K562 (cell line): Measurements from ENCODE around the gene ACKR2. TPM values are rescaled to one million over a fixed set of nuclear protein-coding genes. Genes with fewer than 3 reads are reported as not detected.
A peak's percentile ranks its signal among the peaks of the same experiment; 100 is the strongest.

Experiments used
- ADNP ChIP-seq: fragments of 200-800 bp; sonication (Bioruptor generic); IDR thresholded peaks from 2 replicates; pipeline ENCODE4 v1.6.1; 2016; ENCODE audit warnings: missing genetic modification characterization, missing compliant biosample characterization
- BRD4 ChIP-seq: fragments of 200-600 bp; sonication (generic); IDR thresholded peaks from 2 replicates; pipeline ENCODE4 v1.6.1; 2017; ENCODE audit warnings: inconsistent platforms
- CEBPB ChIP-seq: fragments of 450-650 bp; IDR thresholded peaks from 2 replicates; pipeline ENCODE4 v1.6.1; 2016; ENCODE audit warnings: missing genetic modification characterization, missing compliant biosample characterization
- CTBP1 ChIP-seq: fragments of 450-650 bp; IDR thresholded peaks from 2 replicates; pipeline ENCODE4 v1.6.1; 2016; ENCODE audit warnings: borderline replicate concordance
- DPF2 ChIP-seq: fragments of 450-650 bp; IDR thresholded peaks from 2 replicates; pipeline ENCODE4 v1.6.1; 2016
- EHMT2 ChIP-seq: fragments of 450-650 bp; IDR thresholded peaks from 2 replicates; pipeline ENCODE4 v1.6.1; 2018; ENCODE audit warnings: antibody characterized with exemption
- FOXA3 ChIP-seq, 2 experiments: fragments of 450-650 bp in 1 of 2; sonication (generic) in 1 of 2; formaldehyde crosslinking; IDR thresholded peaks in 1 of 2; conservative IDR thresholded peaks in 1 of 2; 2 replicates each; pipeline versions ENCODE4 v1.4.0 to v1.8.0; 2020 to 2022; ENCODE audit warnings: mild to moderate bottlenecking in 2 of 2, missing genetic modification reagents in 1 of 2
- GABPB1 ChIP-seq: sonication (generic); formaldehyde crosslinking; IDR thresholded peaks from 2 replicates; pipeline ENCODE4 v1.8.0; 2022; ENCODE audit warnings: mild to moderate bottlenecking, missing genetic modification reagents
- HMG20B ChIP-seq: fragments of 250-450 bp; sonication (Bioruptor Pico); IDR thresholded peaks from 2 replicates; pipeline ENCODE4 v1.5.0; 2021; ENCODE audit warnings: mild to moderate bottlenecking
- KAT8 ChIP-seq: fragments of 450-650 bp; IDR thresholded peaks from 2 replicates; pipeline ENCODE4 v1.6.1; 2016; ENCODE audit warnings: low read depth, mild to moderate bottlenecking
- LCOR ChIP-seq: sonication (generic); formaldehyde crosslinking; IDR thresholded peaks from 2 replicates; pipeline ENCODE4 v1.8.0; 2022; ENCODE audit warnings: mild to moderate bottlenecking, missing genetic modification reagents
- NFRKB ChIP-seq: fragments of 450-650 bp; IDR thresholded peaks from 2 replicates; pipeline ENCODE4 v1.6.1; 2016; ENCODE audit warnings: low read depth
- TEAD4 ChIP-seq, 2 experiments: sonication (generic) in 1 of 2; formaldehyde crosslinking in 1 of 2; IDR thresholded peaks; 2 replicates each; pipeline versions ENCODE4 v1.6.1 to v1.8.0; 2012 to 2022; ENCODE audit warnings: borderline replicate concordance in 1 of 2, inconsistent platforms in 1 of 2, low read length in 1 of 2, mild to moderate bottlenecking in 1 of 2, missing genetic modification reagents in 1 of 2
- WHSC1 ChIP-seq: IDR thresholded peaks from one replicate; pipeline ENCODE4 v1.6.1; 2012; ENCODE audit warnings: low read length, control low read depth, inconsistent platforms
- ZNF140 ChIP-seq: fragments of 250-450 bp; sonication (Bioruptor Pico); IDR thresholded peaks from 2 replicates; pipeline ENCODE4 v1.8.0; 2021; ENCODE audit warnings: moderate library complexity, mild to moderate bottlenecking, inconsistent platforms
- polyA plus RNA-seq, 8 experiments: library from polyadenylated mRNA; depleted of rRNA in 4 of 8; stranded (reverse) in 5 of 8; unstranded in 3 of 8; fragments of >200 nt; fragmentation: Nextera tagmentation in 2 of 8; fragmentation: Illumina TruSeq in 1 of 8; extraction: Ambion mirVana in 2 of 8; extraction: Trizol in 1 of 8; gene quantifications; 2 replicates each; pipeline versions ENCODE4 v1.2.1 to v1.2.3, GENCODE V29; 2011 to 2014; ENCODE audit warnings: inconsistent platforms in 1 of 8, missing spikeins in 1 of 8
- total RNA-seq, 7 experiments: library from RNA; depleted of rRNA in 6 of 7; stranded (reverse); fragments of >200 nt in 6 of 7; fragmentation: Illumina TruSeq in 2 of 7; extraction: Trizol in 2 of 7; gene quantifications; 2 replicates each; pipeline versions ENCODE4 v1.2.1 to v1.2.3, GENCODE V29; 2011 to 2021; ENCODE audit warnings: low replicate concordance in 1 of 7
- TF ChIP-seq, protein P1 (sequence below): sonication (generic); formaldehyde crosslinking; IDR thresholded peaks from 2 replicates; pipeline ENCODE4 v1.8.0; 2022; ENCODE audit warnings: mild to moderate bottlenecking, missing genetic modification reagents, borderline replicate concordance
- TF ChIP-seq, protein P2 (sequence below): fragments of 250-450 bp; sonication (Bioruptor Pico); IDR thresholded peaks from 2 replicates; pipeline ENCODE4 v1.4.0; 2020; ENCODE audit warnings: mild to moderate bottlenecking, moderate library complexity, borderline replicate concordance
- TF ChIP-seq, protein P3 (sequence below): sonication (generic); formaldehyde crosslinking; IDR thresholded peaks from 2 replicates; pipeline ENCODE4 v1.8.0; 2022; ENCODE audit warnings: missing genetic modification reagents, mild to moderate bottlenecking, borderline replicate concordance
- TF ChIP-seq, protein P4 (sequence below): sonication (generic); formaldehyde crosslinking; IDR thresholded peaks from 2 replicates; pipeline ENCODE4 v1.8.1; 2023; ENCODE audit warnings: mild to moderate bottlenecking, missing genetic modification reagents

ACKR2 gene
- total and polyA plus RNA-seq, 9 of the 15 experiments (the other 6 are each of a cell fraction or from before 2014, with no cell fraction given) = 0.03 to 0.69 (median 0.25) TPM; not detected in 1

DNA sequence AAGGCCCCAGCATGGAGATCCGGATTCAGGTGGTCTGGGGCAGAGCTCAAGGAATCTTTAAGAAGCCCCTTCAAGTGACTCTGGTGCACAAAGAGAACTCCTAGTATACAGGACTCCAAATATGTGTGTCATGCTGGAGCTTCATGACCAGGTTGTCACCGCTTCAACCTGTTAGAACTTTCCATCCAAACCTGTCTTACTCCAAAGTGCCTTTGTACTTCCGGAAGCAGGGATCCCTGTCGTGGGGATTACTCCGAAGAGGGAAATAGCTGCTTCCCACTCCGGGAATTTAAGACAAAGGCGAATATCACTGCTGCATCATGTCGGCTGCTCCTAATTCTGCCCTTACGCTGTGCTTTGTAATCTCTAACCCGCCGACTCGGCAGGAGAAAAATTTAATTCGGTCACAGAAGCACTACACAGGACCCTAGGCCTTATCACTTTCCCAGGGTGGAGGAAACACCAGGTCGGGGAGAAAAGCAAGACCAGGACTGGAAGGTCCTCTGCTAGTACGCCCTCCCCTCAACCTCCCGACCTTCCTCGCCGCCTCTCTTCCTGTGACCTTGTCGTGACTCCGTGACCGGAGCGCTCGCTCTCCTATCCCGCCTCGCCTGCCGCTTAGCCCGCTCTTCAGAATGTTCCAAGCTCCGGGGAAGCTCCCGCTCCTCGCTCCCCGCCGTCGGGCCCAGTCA, 5.7 kb upstream of the ACKR2 start (continued):
- TF ChIP-seq ADNP = no peak
- TF ChIP-seq NFRKB = 0 out of 2 replicates have a peak, but pooled peaks have one; percentile 38
- 0 out of 2 replicates have a peak, but pooled peaks have one; percentile 28 for TF ChIP-seq BRD4
- no peak for TF ChIP-seq WHSC1
- no peak for TF ChIP-seq CEBPB (tag)
- TF ChIP-seq, protein P1, sequence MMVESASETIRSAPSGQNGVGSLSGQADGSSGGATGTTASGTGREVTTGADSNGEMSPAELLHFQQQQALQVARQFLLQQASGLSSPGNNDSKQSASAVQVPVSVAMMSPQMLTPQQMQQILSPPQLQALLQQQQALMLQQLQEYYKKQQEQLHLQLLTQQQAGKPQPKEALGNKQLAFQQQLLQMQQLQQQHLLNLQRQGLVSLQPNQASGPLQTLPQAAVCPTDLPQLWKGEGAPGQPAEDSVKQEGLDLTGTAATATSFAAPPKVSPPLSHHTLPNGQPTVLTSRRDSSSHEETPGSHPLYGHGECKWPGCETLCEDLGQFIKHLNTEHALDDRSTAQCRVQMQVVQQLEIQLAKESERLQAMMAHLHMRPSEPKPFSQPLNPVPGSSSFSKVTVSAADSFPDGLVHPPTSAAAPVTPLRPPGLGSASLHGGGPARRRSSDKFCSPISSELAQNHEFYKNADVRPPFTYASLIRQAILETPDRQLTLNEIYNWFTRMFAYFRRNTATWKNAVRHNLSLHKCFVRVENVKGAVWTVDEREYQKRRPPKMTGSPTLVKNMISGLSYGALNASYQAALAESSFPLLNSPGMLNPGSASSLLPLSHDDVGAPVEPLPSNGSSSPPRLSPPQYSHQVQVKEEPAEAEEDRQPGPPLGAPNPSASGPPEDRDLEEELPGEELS (CRISPR knock-in tag) = 0 out of 2 replicates have a peak, but pooled peaks have one; percentile 35
- no peak for TF ChIP-seq GABPB1 (CRISPR knock-in tag)
- TF ChIP-seq, protein P2, sequence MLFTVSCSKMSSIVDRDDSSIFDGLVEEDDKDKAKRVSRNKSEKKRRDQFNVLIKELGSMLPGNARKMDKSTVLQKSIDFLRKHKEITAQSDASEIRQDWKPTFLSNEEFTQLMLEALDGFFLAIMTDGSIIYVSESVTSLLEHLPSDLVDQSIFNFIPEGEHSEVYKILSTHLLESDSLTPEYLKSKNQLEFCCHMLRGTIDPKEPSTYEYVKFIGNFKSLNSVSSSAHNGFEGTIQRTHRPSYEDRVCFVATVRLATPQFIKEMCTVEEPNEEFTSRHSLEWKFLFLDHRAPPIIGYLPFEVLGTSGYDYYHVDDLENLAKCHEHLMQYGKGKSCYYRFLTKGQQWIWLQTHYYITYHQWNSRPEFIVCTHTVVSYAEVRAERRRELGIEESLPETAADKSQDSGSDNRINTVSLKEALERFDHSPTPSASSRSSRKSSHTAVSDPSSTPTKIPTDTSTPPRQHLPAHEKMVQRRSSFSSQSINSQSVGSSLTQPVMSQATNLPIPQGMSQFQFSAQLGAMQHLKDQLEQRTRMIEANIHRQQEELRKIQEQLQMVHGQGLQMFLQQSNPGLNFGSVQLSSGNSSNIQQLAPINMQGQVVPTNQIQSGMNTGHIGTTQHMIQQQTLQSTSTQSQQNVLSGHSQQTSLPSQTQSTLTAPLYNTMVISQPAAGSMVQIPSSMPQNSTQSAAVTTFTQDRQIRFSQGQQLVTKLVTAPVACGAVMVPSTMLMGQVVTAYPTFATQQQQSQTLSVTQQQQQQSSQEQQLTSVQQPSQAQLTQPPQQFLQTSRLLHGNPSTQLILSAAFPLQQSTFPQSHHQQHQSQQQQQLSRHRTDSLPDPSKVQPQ (CRISPR knock-in tag) = no peak
- no peak for TF ChIP-seq EHMT2
- TF ChIP-seq, protein P3, sequence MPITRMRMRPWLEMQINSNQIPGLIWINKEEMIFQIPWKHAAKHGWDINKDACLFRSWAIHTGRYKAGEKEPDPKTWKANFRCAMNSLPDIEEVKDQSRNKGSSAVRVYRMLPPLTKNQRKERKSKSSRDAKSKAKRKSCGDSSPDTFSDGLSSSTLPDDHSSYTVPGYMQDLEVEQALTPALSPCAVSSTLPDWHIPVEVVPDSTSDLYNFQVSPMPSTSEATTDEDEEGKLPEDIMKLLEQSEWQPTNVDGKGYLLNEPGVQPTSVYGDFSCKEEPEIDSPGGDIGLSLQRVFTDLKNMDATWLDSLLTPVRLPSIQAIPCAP (CRISPR knock-in tag) = no peak
- TF ChIP-seq TEAD4 (IDR thresholded peaks at IDR 0.05; ENCODE audit: low read length) = peak; percentile 52
- no peak for TF ChIP-seq TEAD4 (CRISPR knock-in tag; IDR thresholded peaks at IDR 0.05; ENCODE audit: borderline replicate concordance)
- TF ChIP-seq HMG20B (CRISPR knock-in tag) = 0 out of 2 replicates have a peak, but pooled peaks have one; percentile 31
- TF ChIP-seq KAT8 = no peak
- no peak for TF ChIP-seq FOXA3 (CRISPR knock-in tag; conservative IDR thresholded peaks at IDR 0.05 in 1 of 2, IDR thresholded peaks at IDR 0.05 in 1 of 2)
- peak; percentile 51; the same call in 1 of the 2 replicates for TF ChIP-seq DPF2
- TF ChIP-seq CTBP1 = 0 out of 2 replicates have a peak, but pooled peaks have one; percentile 18
- TF ChIP-seq ZNF140 (CRISPR knock-in tag) = no peak
- TF ChIP-seq LCOR (CRISPR knock-in tag) = no peak
- TF ChIP-seq, protein P4, sequence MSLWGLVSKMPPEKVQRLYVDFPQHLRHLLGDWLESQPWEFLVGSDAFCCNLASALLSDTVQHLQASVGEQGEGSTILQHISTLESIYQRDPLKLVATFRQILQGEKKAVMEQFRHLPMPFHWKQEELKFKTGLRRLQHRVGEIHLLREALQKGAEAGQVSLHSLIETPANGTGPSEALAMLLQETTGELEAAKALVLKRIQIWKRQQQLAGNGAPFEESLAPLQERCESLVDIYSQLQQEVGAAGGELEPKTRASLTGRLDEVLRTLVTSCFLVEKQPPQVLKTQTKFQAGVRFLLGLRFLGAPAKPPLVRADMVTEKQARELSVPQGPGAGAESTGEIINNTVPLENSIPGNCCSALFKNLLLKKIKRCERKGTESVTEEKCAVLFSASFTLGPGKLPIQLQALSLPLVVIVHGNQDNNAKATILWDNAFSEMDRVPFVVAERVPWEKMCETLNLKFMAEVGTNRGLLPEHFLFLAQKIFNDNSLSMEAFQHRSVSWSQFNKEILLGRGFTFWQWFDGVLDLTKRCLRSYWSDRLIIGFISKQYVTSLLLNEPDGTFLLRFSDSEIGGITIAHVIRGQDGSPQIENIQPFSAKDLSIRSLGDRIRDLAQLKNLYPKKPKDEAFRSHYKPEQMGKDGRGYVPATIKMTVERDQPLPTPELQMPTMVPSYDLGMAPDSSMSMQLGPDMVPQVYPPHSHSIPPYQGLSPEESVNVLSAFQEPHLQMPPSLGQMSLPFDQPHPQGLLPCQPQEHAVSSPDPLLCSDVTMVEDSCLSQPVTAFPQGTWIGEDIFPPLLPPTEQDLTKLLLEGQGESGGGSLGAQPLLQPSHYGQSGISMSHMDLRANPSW = peak; percentile 79; the same call in 1 of the 2 replicates
